ENCODE data around the gene GNB5.

DNA sequence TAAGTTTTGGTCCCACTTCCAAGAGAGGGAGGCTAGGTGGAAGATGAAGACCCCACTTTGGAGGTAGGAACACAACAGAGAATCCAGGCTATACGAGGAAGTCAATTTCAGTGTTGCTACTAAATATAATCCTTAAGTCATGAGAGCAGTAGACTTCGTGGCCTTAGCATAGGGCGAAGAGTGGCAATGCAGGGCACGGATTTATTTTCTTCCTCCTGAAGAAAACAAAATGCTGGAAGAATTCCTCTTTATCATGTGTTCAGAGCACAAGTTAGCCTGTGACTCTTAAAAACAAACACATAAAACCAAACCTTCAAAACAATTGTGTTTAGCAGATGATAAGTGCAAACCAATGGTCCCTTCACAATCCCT is 98.0 kb downstream of the GNB5 start:
- TF ChIP-seq, protein P1, sequence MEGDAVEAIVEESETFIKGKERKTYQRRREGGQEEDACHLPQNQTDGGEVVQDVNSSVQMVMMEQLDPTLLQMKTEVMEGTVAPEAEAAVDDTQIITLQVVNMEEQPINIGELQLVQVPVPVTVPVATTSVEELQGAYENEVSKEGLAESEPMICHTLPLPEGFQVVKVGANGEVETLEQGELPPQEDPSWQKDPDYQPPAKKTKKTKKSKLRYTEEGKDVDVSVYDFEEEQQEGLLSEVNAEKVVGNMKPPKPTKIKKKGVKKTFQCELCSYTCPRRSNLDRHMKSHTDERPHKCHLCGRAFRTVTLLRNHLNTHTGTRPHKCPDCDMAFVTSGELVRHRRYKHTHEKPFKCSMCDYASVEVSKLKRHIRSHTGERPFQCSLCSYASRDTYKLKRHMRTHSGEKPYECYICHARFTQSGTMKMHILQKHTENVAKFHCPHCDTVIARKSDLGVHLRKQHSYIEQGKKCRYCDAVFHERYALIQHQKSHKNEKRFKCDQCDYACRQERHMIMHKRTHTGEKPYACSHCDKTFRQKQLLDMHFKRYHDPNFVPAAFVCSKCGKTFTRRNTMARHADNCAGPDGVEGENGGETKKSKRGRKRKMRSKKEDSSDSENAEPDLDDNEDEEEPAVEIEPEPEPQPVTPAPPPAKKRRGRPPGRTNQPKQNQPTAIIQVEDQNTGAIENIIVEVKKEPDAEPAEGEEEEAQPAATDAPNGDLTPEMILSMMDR (IDR thresholded peaks at IDR 0.05), result no peak
- TF ChIP-seq POLR2AphosphoS5 (IDR thresholded peaks at IDR 0.05; ENCODE audit: low read depth, low read length), result no peak
- TF ChIP-seq REST (IDR thresholded peaks at IDR 0.05; ENCODE audit: insufficient read depth in 1 of 2, low read depth in 2 of 2, low read length in 1 of 2), result no peak
- TF ChIP-seq SIN3A (IDR thresholded peaks at IDR 0.05; ENCODE audit: borderline replicate concordance, insufficient read depth, low read depth, low read length), result no peak

Measured in Panc1 (cell line).